AG09319 (cell line): ENCODE results near the gene PRKG1.
A peak's percentile ranks its signal among the peaks of the same experiment; 100 is the strongest.

ENCODE experiments used
- DNase-seq: peaks from one replicate; pipeline ENCODE4 v3.0.0-alpha.2; 2010; ENCODE audit warnings: low read depth; ENCODE audit errors: extremely low read depth
- CTCF ChIP-seq: IDR thresholded peaks from 2 replicates; pipeline ENCODE4 v1.5.1; 2011; ENCODE audit warnings: low read depth, mild to moderate bottlenecking, inconsistent platforms, low read length, moderate library complexity

Gene PRKG1

GRCh38 chr10:51074238-51075028 lies at the start of gene PRKG1:
PRKG1 (plus strand) TSS chr10:51074487.
- TF ChIP-seq CTCF: no peak
- DNase-seq: peak; percentile 65

GRCh38 chr10:51028420-51028819 lies 45.9 kb upstream of the PRKG1 start:
- no peak for DNase-seq
- TF ChIP-seq CTCF: no peak

GRCh38 chr10:51029172-51029641 lies 45.1 kb upstream of the PRKG1 start:
- TF ChIP-seq CTCF: no peak
- DNase-seq: no peak

- TF ChIP-seq CTCF: no peak
- no peak for DNase-seq
Measured at GRCh38 chr10:51030480-51030879, 43.8 kb upstream of the PRKG1 start.

- no peak for DNase-seq
- no peak for TF ChIP-seq CTCF
Measured at GRCh38 chr10:51031950-51032349, 42.3 kb upstream of the PRKG1 start.

GRCh38 chr10:51034769-51035168 lies 39.5 kb upstream of the PRKG1 start:
- no peak for TF ChIP-seq CTCF
- no peak for DNase-seq

GRCh38 chr10:51035344-51035743 lies 38.9 kb upstream of the PRKG1 start:
- TF ChIP-seq CTCF: no peak
- DNase-seq: no peak
